Common myeloid progenitor, CD34-positive (primary cell): ENCODE measurements around the gene SLC44A5.

Experiments used
- CTCF ChIA-PET: fragments of 350-600 bp; sonication (Branson Sonifier 250); formaldehyde crosslinking; loops from one replicate; lab custom pipeline; 2021; ENCODE audit warnings: antibody characterized with exemption; lab: Charles Lee
- POLR2A ChIA-PET: fragments of 350-600 bp; sonication (Branson Sonifier 250); formaldehyde crosslinking; loops from one replicate; lab custom pipeline; 2021; ENCODE audit warnings: antibody characterized with exemption; lab: Charles Lee
- DNase-seq, 3 donors: peaks; one replicate each; pipeline versions ENCODE4 v3.0.0 to v3.0.0-alpha.2; 2013
- H3K27ac ChIP-seq, 2 experiments: 1 replicate in 1 of 2; 2 replicates in 1 of 2; pipeline ENCODE4 v1.7.0; 2013; ENCODE audit warnings: inconsistent platforms in 2 of 2, low read length in 2 of 2, mild to moderate bottlenecking in 2 of 2, low read depth in 1 of 2, moderate library complexity in 1 of 2; ENCODE audit not compliant: severe bottlenecking in 2 of 2, insufficient read depth in 1 of 2, poor library complexity in 1 of 2
- H3K27me3 ChIP-seq, 5 experiments: replicated peaks in 2 of 5; 1 replicate in 3 of 5; 2 replicates in 2 of 5; pipeline versions ENCODE4 v1.6.1 to v1.7.0; 2013; ENCODE audit warnings: low read length in 4 of 5, mild to moderate bottlenecking in 2 of 5, moderate library complexity in 2 of 5, inconsistent platforms in 1 of 5; ENCODE audit not compliant: insufficient read depth in 5 of 5, control insufficient read depth in 4 of 5
- H3K36me3 ChIP-seq, 4 experiments: 1 replicate in 2 of 4; 2 replicates in 2 of 4; pipeline versions ENCODE4 v1.6.1 to v1.7.0; 2013; ENCODE audit warnings: low read length in 3 of 4, control low read depth in 1 of 4, mild to moderate bottlenecking in 1 of 4; ENCODE audit not compliant: control insufficient read depth in 4 of 4, insufficient read depth in 4 of 4
- H3K4me1 ChIP-seq, 4 experiments: 1 replicate in 3 of 4; 2 replicates in 1 of 4; pipeline versions ENCODE4 v1.6.1 to v1.7.1; 2013; ENCODE audit warnings: low read length in 3 of 4, mild to moderate bottlenecking in 3 of 4, control low read depth in 1 of 4, inconsistent platforms in 1 of 4, moderate library complexity in 1 of 4; ENCODE audit not compliant: control insufficient read depth in 4 of 4, insufficient read depth in 4 of 4; ENCODE audit errors: control extremely low read depth in 1 of 4
- H3K4me3 ChIP-seq, 7 experiments: 1 replicate in 4 of 7; 2 replicates in 3 of 7; pipeline versions ENCODE4 v1.5.1 to v1.7.0; 2013; ENCODE audit warnings: mild to moderate bottlenecking in 7 of 7, low read length in 6 of 7, moderate library complexity in 6 of 7, inconsistent platforms in 2 of 7, low read depth in 2 of 7, control low read depth in 1 of 7; ENCODE audit not compliant: insufficient read depth in 4 of 7, control insufficient read depth in 1 of 7; ENCODE audit errors: extremely low read depth in 1 of 7
- H3K9me3 ChIP-seq, 5 experiments: 1 replicate in 4 of 5; 2 replicates in 1 of 5; pipeline versions ENCODE4 v1.6.1 to v1.7.1; 2013; ENCODE audit warnings: low read length in 4 of 5, mild to moderate bottlenecking in 2 of 5, inconsistent platforms in 1 of 5, low read depth in 1 of 5, moderate library complexity in 1 of 5; ENCODE audit not compliant: control insufficient read depth in 4 of 5, insufficient read depth in 2 of 5; ENCODE audit errors: control extremely low read depth in 1 of 5
- WGBS: methylation state at CpG from one replicate; pipeline ENCODE4 v1.1.5; 2013; ENCODE audit not compliant: insufficient coverage; 5-methylcytosine and 5-hydroxymethylcytosine counted together

Gene SLC44A5

DNA sequence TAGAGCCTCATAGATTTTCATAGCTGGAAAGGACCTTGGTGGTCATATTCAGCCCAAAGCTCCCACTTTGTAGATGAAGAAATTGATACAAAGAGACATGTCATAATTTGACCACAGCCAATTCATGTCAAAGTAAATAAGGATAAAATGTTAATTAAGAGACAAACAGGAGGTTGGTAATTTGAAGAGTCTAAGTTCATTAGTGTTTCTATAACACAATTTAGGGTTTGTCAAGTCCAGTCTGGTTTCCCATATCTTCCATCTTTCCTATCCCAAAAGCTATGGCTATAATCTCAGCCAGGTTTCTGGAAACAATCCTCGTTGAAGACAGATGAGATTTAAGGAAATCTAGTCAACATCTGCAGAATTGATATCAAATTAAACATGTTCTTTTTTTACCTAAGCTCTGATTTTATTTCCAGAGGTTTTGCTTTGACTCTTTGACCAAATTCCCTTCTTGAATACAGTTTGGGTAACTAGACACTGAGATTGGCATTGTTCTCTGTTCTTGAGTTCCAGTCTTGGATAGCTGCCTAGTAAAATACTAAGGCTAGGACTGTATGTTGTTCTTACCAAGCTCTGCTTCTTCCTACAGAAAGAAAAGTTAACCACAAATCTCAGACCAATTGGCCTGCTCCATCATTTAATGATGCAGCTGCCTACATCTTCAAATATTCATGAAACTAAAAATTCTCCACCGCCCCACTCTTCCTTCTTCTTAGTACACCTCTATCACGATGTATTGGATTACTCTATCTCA lies 62.0 kb downstream of the SLC44A5 start:
- Histone ChIP-seq H3K27ac (no peak overlapping the region), H3K4me3 (no peak overlapping the region), H3K27me3 (no peaks in the 10 kb centered on the region), H3K4me1 (no peaks in the 10 kb centered on the region), H3K9me3 (no peaks in the 10 kb centered on the region), H3K36me3 (no peaks in the 10 kb centered on the region)
- ChIA-PET POLR2A (no interaction called here), CTCF (no interaction called here)
- 83% methylated on average over 2 of the region's 3 CpGs for WGBS
- no peak for DNase-seq

- H3K27me3 ChIP-seq: no peaks in the 10 kb centered on the region
- H3K4me1 ChIP-seq: no peaks in the 10 kb centered on the region
- CTCF ChIA-PET: no interaction called here
- H3K36me3 ChIP-seq: no peaks in the 10 kb centered on the region
- no peak overlapping the region for H3K27ac ChIP-seq
- no peak for DNase-seq
- no peak overlapping the region for H3K4me3 ChIP-seq
- POLR2A ChIA-PET: no interaction called here
- no peaks in the 10 kb centered on the region for H3K9me3 ChIP-seq
These were observed 67.2 kb downstream of the SLC44A5 start for GRCh38 chr1:75543705-75544104.

GRCh38 chr1:75542818-75543570 lies 67.9 kb downstream of the SLC44A5 start:
- WGBS: 67% methylated on average over 1 of the region's 5 CpGs
- H3K27ac ChIP-seq: no peak overlapping the region
- no peak for DNase-seq
- no peaks in the 10 kb centered on the region for H3K27me3 ChIP-seq
- CTCF ChIA-PET: no interaction called here
- H3K4me1 ChIP-seq: no peaks in the 10 kb centered on the region
- H3K4me3 ChIP-seq: no peak overlapping the region
- H3K36me3 ChIP-seq: no peaks in the 10 kb centered on the region
- no peaks in the 10 kb centered on the region for H3K9me3 ChIP-seq
- POLR2A ChIA-PET: no interaction called here

DNA sequence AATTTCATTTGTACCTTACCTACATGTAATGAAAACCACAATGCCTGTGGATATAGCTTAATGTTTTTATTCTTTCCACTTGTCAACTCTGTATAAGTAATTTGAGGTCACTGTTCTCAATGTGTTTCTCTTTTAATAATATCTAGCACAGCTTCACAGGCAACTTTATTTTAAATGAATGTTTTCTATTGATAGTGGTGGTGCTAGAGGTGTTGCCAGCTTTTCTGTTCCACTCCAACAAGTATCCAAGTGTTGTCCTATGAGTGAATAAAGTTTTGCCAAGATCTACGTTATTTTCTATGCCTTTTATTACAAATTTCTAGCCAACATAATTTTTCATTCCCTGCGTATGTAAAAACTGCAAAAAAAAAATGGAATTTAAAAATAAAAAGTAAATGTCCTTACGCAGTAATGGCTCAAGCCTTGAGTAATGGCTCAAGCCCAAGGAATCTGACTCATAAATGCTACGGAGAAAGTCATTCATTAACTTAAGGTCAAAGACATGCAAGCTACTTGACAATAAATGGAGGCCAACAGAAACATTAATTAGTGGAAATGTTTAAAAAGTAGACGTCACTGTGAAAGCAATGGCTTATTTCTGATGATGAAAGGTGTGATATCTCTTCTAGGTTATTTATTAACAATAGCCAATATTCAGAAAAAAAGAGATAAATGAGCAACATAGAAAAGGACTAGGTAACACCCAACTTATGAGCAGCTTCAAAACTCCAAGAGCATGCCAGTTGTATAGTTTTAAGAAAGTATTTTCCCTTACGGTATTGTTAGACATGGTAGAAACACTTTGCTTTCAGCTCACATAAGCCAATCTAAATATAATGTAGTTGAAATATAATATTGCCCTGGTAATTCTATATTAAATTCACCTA lies 71.4 kb downstream of the SLC44A5 start:
- H3K27ac ChIP-seq: no peak overlapping the region
- H3K4me1 ChIP-seq: no peaks in the 10 kb centered on the region
- no peak overlapping the region for H3K4me3 ChIP-seq
- H3K27me3 ChIP-seq: no peaks in the 10 kb centered on the region
- H3K9me3 ChIP-seq: no peaks in the 10 kb centered on the region
- CTCF ChIA-PET: no interaction called here
- no peak for DNase-seq
- POLR2A ChIA-PET: no interaction called here
- no peaks in the 10 kb centered on the region for H3K36me3 ChIP-seq
- WGBS: 100% methylated on average over 1 of the region's 6 CpGs

- H3K4me1 ChIP-seq: no peaks in the 10 kb centered on the region
- POLR2A ChIA-PET: no interaction called here
- H3K27ac ChIP-seq: no peak overlapping the region
- no peak overlapping the region for H3K4me3 ChIP-seq
- no peak for DNase-seq
- H3K27me3 ChIP-seq: no peaks in the 10 kb centered on the region
- WGBS: no CpG with 5 or more reads among the region's 2 CpGs
- no peaks in the 10 kb centered on the region for H3K9me3 ChIP-seq
- CTCF ChIA-PET: no interaction called here
- H3K36me3 ChIP-seq: no peaks in the 10 kb centered on the region
These were observed 77.8 kb downstream of the SLC44A5 start for GRCh38 chr1:75533085-75533484.

DNA sequence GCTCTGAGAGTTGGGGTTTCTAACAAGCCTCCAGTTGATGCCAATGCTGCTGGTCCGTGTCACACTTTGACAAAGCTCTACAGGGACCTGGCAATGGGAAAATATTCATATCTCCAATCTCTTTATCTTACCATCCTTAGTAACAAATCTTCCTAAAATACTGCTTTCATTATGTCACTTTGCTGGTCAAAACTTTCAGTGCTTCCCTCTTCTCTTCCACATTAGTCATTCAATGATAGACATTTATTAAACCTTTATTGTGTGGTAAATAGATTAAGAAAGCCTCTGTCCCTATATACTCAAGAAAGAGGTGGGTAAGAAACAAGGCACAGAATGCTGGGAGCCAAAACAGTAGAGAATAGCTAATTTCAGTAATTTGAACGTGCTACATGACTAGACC lies 79.3 kb downstream of the SLC44A5 start:
- no peaks in the 10 kb centered on the region for H3K4me1 ChIP-seq
- no peak for DNase-seq
- CTCF ChIA-PET: no interaction called here
- no peak overlapping the region for H3K27ac ChIP-seq
- WGBS: 75% methylated on average over 1 of the region's 2 CpGs
- no peaks in the 10 kb centered on the region for H3K36me3 ChIP-seq
- no peak overlapping the region for H3K4me3 ChIP-seq
- POLR2A ChIA-PET: no interaction called here
- H3K9me3 ChIP-seq: no peaks in the 10 kb centered on the region
- no peaks in the 10 kb centered on the region for H3K27me3 ChIP-seq

DNA sequence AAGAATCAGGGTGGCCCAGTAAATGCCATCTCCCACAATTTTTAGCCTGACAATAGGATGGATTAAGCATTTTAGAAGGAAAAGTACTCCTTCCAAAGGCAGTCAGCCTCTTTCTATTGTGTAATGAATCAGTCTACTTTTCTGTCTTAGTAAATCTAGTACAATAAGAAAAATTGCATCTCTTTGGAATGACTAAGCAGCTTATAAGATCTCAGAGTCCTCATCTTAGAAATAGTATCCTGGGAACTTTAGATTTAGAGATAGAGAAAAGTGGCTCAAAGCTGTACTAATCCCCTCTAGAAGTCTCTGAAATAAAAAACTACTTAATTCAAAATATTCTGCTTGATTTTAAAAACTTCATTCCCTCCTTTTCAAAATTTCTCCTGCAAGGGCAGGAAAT lies 81.4 kb downstream of the SLC44A5 start:
- CTCF ChIA-PET: no interaction called here
- Histone ChIP-seq H3K27ac (no peak overlapping the region), H3K4me3 (no peak overlapping the region), H3K9me3 (no peaks in the 10 kb centered on the region), H3K27me3 (no peaks in the 10 kb centered on the region), H3K36me3 (no peaks in the 10 kb centered on the region), H3K4me1 (no peaks in the 10 kb centered on the region)
- no peak for DNase-seq
- POLR2A ChIA-PET: no interaction called here
